GM23338 (cell line): ENCODE data around the gene PRKACA. TPM values are rescaled to one million over a fixed set of nuclear protein-coding genes. Genes with fewer than 3 reads are reported as not detected.

Source experiments
- ATAC-seq: fragments of 200-7000 bp; cut with Tn5 transposase; 3 replicates; pipeline ENCODE4 v1.9.1; 2020
- DNase-seq: peaks from one replicate; pipeline ENCODE4 v3.0.0-alpha.2; 2015; ENCODE audit warnings: low spot score
- H2AFZ ChIP-seq: fragments of 200-600 bp; sonication (generic); 2 replicates; pipeline ENCODE4 v1.8.0; 2016; ENCODE audit warnings: antibody characterized with exemption, mild to moderate bottlenecking, moderate library complexity
- H3F3A ChIP-seq: fragments of 200-600 bp; sonication (generic); replicated peaks from 2 replicates; pipeline ENCODE4 v1.8.0; 2017; ENCODE audit warnings: antibody characterized with exemption, mixed run types, low read depth
- H3K27ac ChIP-seq: fragments of 200-600 bp; sonication (generic); 2 replicates; pipeline ENCODE4 v1.6.1; 2016; ENCODE audit warnings: low read depth
- H3K27me3 ChIP-seq: fragments of 200-600 bp; sonication (generic); 2 replicates; pipeline ENCODE4 v1.8.0; 2016; ENCODE audit warnings: mild to moderate bottlenecking, mixed run types, moderate library complexity; ENCODE audit not compliant: insufficient read depth
- H3K36me3 ChIP-seq: fragments of 200-600 bp; sonication (generic); 2 replicates; pipeline ENCODE4 v1.8.0; 2016; ENCODE audit warnings: mild to moderate bottlenecking; ENCODE audit not compliant: insufficient read depth
- H3K4me1 ChIP-seq: fragments of 200-600 bp; sonication (generic); 2 replicates; pipeline ENCODE4 v1.8.0; 2016; ENCODE audit warnings: mild to moderate bottlenecking, moderate library complexity; ENCODE audit not compliant: insufficient read depth
- H3K4me2 ChIP-seq: fragments of 200-600 bp; sonication (generic); 2 replicates; pipeline ENCODE4 v1.7.1; 2017; ENCODE audit warnings: mixed run types
- H3K4me3 ChIP-seq: fragments of 200-600 bp; sonication (generic); 2 replicates; pipeline ENCODE4 v1.6.1; 2016; ENCODE audit warnings: mixed run types
- H3K79me2 ChIP-seq: fragments of 200-600 bp; sonication (generic); replicated peaks from 2 replicates; pipeline ENCODE4 v1.8.0; 2017; ENCODE audit warnings: mild to moderate bottlenecking; ENCODE audit not compliant: insufficient read depth
- H3K9me2 ChIP-seq: fragments of 200-600 bp; sonication (generic); 2 replicates; pipeline ENCODE4 v1.8.0; 2017; ENCODE audit not compliant: insufficient read depth
- H4K20me1 ChIP-seq: fragments of 200-600 bp; sonication (generic); replicated peaks from 2 replicates; pipeline ENCODE4 v1.8.0; 2017; ENCODE audit warnings: mild to moderate bottlenecking; ENCODE audit not compliant: insufficient read depth
- H3K27ac Mint-ChIP-seq: 2 replicates; pipeline ENCODE4 v1.8.0; 2020; ENCODE audit warnings: inconsistent platforms, mild to moderate bottlenecking, moderate library complexity, mixed read lengths
- H3K27me3 Mint-ChIP-seq: 3 replicates; pipeline ENCODE4 v1.8.0; 2022; ENCODE audit warnings: low read depth, mild to moderate bottlenecking, moderate library complexity, mixed read lengths, inconsistent platforms; ENCODE audit not compliant: insufficient read depth, poor library complexity
- H3K36me3 Mint-ChIP-seq: 3 replicates; pipeline ENCODE4 v1.8.0; 2021; ENCODE audit warnings: low read depth, mild to moderate bottlenecking, inconsistent platforms, moderate library complexity, mixed read lengths
- H3K4me1 Mint-ChIP-seq: 3 replicates; pipeline ENCODE4 v1.8.0; 2020; ENCODE audit warnings: mild to moderate bottlenecking, inconsistent platforms, mixed read lengths
- H3K4me3 Mint-ChIP-seq: 3 replicates; pipeline ENCODE4 v1.8.0; 2021; ENCODE audit warnings: moderate library complexity, mild to moderate bottlenecking, inconsistent platforms, mixed read lengths
- H3K9me3 Mint-ChIP-seq: 3 replicates; pipeline ENCODE4 v1.8.0; 2020; ENCODE audit warnings: moderate library complexity, mild to moderate bottlenecking, inconsistent platforms, mixed read lengths
- CREB1 ChIP-seq: fragments of 250-450 bp; sonication (Bioruptor Pico); IDR thresholded peaks from 2 replicates; pipeline ENCODE4 v1.5.0; 2020; ENCODE audit warnings: low read depth, mild to moderate bottlenecking, moderate library complexity
- EZH2 ChIP-seq: fragments of 200-600 bp; sonication (generic); IDR thresholded peaks from one replicate; pipeline ENCODE4 v1.8.0; 2017; ENCODE audit warnings: antibody characterized with exemption, mild to moderate bottlenecking, low read depth; ENCODE audit not compliant: unreplicated experiment
- EZH2phosphoT487 ChIP-seq: fragments of 200-600 bp; sonication (generic); IDR thresholded peaks from one replicate; pipeline ENCODE4 v1.8.1; 2018; ENCODE audit warnings: antibody characterized with exemption; ENCODE audit not compliant: unreplicated experiment
- JUNB ChIP-seq: IDR thresholded peaks from one replicate; pipeline ENCODE4 v1.6.1; 2016; ENCODE audit warnings: antibody characterized with exemption; ENCODE audit not compliant: unreplicated experiment
- NANOG ChIP-seq: IDR thresholded peaks from 2 replicates; pipeline ENCODE4 v1.6.1; 2016; ENCODE audit warnings: antibody characterized with exemption, borderline replicate concordance
- POLR2AphosphoS5 ChIP-seq: IDR thresholded peaks from 2 replicates; pipeline ENCODE4 v1.6.1; 2016; ENCODE audit warnings: antibody characterized with exemption, low read depth
- STAT1 ChIP-seq: IDR thresholded peaks from one replicate; pipeline ENCODE4 v1.6.1; 2016; ENCODE audit warnings: antibody characterized with exemption; ENCODE audit not compliant: unreplicated experiment
- ZNF114 ChIP-seq: fragments of 250-450 bp; sonication (Bioruptor Pico); IDR thresholded peaks from 2 replicates; pipeline ENCODE4 v1.5.0; 2020; ENCODE audit warnings: mild to moderate bottlenecking, moderate library complexity
- ZNF331 ChIP-seq: fragments of 250-450 bp; sonication (Bioruptor Pico); IDR thresholded peaks from 2 replicates; pipeline ENCODE4 v1.5.0; 2020; ENCODE audit warnings: low read depth, mild to moderate bottlenecking, moderate library complexity
- polyA plus RNA-seq: library from polyadenylated mRNA; unstranded; fragments of >200 nt; fragmentation: Nextera tagmentation; extraction: Ambion mirVana; gene quantifications from 2 replicates; pipeline ENCODE4 v1.2.1, GENCODE V29; 2016
- total RNA-seq: library from RNA; depleted of rRNA; stranded (reverse); fragments of >200 nt; shearing (Covaris generic); gene quantifications from 2 replicates; pipeline ENCODE4 v1.2.3, GENCODE V29; 2014
- TF ChIP-seq, protein P1 (sequence below): fragments of 250-450 bp; sonication (Bioruptor Pico); IDR thresholded peaks from 2 replicates; pipeline ENCODE4 v1.5.0; 2020; ENCODE audit warnings: mild to moderate bottlenecking, moderate library complexity
- TF ChIP-seq, protein P2 (sequence below): IDR thresholded peaks from one replicate; pipeline ENCODE4 v1.6.1; 2018; ENCODE audit warnings: antibody characterized with exemption; ENCODE audit not compliant: unreplicated experiment
- TF ChIP-seq, protein P3 (sequence below): IDR thresholded peaks from 2 replicates; pipeline ENCODE4 v1.6.1; 2016; ENCODE audit warnings: antibody characterized with exemption

PRKACA gene
- total and polyA plus RNA-seq, 2 experiments from 2014 or later, result 13.0 to 31.3 TPM

DNA sequence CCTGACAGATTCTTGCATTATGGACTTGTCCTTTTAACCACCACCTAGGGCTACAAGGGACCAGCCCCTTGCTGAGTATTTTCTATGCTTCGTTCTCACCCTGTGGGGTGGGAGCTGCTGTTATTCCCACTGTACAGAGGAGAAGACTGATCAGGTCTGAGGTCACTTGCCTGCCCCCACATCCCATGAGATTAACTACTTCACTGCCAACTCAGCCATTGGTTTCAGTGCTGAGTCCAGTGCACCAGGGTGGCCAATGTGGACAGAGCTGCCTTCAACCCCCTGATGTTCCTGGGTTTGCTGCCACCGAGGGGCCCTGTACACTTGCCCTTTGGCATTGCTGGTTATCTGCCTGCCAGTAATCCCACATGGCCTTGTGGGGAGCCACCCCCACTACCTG lies 6.9 kb downstream of the PRKACA start:
- H3K36me3 Mint-ChIP-seq, result no peaks in the 10 kb centered on the region
- Histone ChIP-seq H3K4me1 (peaks cover 29% of the 10 kb centered on the region), H3K79me2 (peaks cover 4% of the 10 kb centered on the region; the same call in 1 of the 2 replicates), H3K4me2 (no peak overlapping the region), H3K27me3 (no peaks in the 10 kb centered on the region), H3K4me3 (no peak overlapping the region), H4K20me1 (no peaks in the 10 kb centered on the region; the same call in 1 of the 2 replicates), H3K9me2 (no peaks in the 10 kb centered on the region), H3F3A (peaks cover 15% of the 10 kb centered on the region), H3K36me3 (no peaks in the 10 kb centered on the region), H2AFZ (no peak overlapping the region), H3K27ac (no peak overlapping the region)
- H3K27me3 Mint-ChIP-seq, result peaks cover 4% of the 10 kb centered on the region
- no peaks in the 10 kb centered on the region for H3K9me3 Mint-ChIP-seq
- H3K27ac Mint-ChIP-seq, result no peak overlapping the region; the same call in 1 of the 2 replicates
- TF ChIP-seq POLR2AphosphoS5 (no peak), STAT1 (no peak), ZNF331 (CRISPR knock-in tag) (no peak), EZH2 (no peak), NANOG (no peak), ZNF114 (CRISPR knock-in tag) (no peak), CREB1 (CRISPR knock-in tag) (no peak), JUNB (no peak), EZH2phosphoT487 (no peak)
- TF ChIP-seq, protein P1, sequence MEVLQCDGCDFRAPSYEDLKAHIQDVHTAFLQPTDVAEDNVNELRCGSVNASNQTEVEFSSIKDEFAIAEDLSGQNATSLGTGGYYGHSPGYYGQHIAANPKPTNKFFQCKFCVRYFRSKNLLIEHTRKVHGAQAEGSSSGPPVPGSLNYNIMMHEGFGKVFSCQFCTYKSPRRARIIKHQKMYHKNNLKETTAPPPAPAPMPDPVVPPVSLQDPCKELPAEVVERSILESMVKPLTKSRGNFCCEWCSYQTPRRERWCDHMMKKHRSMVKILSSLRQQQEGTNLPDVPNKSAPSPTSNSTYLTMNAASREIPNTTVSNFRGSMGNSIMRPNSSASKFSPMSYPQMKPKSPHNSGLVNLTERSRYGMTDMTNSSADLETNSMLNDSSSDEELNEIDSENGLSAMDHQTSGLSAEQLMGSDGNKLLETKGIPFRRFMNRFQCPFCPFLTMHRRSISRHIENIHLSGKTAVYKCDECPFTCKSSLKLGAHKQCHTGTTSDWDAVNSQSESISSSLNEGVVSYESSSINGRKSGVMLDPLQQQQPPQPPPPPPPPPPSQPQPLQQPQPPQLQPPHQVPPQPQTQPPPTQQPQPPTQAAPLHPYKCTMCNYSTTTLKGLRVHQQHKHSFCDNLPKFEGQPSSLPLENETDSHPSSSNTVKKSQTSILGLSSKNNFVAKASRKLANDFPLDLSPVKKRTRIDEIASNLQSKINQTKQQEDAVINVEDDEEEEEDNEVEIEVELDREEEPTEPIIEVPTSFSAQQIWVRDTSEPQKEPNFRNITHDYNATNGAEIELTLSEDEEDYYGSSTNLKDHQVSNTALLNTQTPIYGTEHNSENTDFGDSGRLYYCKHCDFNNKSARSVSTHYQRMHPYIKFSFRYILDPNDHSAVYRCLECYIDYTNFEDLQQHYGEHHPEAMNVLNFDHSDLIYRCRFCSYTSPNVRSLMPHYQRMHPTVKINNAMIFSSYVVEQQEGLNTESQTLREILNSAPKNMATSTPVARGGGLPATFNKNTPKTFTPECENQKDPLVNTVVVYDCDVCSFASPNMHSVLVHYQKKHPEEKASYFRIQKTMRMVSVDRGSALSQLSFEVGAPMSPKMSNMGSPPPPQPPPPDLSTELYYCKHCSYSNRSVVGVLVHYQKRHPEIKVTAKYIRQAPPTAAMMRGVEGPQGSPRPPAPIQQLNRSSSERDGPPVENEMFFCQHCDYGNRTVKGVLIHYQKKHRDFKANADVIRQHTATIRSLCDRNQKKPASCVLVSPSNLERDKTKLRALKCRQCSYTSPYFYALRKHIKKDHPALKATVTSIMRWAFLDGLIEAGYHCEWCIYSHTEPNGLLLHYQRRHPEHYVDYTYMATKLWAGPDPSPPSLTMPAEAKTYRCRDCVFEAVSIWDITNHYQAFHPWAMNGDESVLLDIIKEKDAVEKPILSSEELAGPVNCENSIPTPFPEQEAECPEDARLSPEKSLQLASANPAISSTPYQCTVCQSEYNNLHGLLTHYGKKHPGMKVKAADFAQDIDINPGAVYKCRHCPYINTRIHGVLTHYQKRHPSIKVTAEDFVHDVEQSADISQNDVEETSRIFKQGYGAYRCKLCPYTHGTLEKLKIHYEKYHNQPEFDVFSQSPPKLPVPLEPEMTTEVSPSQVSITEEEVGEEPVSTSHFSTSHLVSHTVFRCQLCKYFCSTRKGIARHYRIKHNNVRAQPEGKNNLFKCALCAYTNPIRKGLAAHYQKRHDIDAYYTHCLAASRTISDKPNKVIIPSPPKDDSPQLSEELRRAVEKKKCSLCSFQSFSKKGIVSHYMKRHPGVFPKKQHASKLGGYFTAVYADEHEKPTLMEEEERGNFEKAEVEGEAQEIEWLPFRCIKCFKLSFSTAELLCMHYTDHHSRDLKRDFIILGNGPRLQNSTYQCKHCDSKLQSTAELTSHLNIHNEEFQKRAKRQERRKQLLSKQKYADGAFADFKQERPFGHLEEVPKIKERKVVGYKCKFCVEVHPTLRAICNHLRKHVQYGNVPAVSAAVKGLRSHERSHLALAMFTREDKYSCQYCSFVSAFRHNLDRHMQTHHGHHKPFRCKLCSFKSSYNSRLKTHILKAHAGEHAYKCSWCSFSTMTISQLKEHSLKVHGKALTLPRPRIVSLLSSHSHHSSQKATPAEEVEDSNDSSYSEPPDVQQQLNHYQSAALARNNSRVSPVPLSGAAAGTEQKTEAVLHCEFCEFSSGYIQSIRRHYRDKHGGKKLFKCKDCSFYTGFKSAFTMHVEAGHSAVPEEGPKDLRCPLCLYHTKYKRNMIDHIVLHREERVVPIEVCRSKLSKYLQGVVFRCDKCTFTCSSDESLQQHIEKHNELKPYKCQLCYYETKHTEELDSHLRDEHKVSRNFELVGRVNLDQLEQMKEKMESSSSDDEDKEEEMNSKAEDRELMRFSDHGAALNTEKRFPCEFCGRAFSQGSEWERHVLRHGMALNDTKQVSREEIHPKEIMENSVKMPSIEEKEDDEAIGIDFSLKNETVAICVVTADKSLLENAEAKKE (CRISPR knock-in tag), result no peak
- TF ChIP-seq, protein P2, sequence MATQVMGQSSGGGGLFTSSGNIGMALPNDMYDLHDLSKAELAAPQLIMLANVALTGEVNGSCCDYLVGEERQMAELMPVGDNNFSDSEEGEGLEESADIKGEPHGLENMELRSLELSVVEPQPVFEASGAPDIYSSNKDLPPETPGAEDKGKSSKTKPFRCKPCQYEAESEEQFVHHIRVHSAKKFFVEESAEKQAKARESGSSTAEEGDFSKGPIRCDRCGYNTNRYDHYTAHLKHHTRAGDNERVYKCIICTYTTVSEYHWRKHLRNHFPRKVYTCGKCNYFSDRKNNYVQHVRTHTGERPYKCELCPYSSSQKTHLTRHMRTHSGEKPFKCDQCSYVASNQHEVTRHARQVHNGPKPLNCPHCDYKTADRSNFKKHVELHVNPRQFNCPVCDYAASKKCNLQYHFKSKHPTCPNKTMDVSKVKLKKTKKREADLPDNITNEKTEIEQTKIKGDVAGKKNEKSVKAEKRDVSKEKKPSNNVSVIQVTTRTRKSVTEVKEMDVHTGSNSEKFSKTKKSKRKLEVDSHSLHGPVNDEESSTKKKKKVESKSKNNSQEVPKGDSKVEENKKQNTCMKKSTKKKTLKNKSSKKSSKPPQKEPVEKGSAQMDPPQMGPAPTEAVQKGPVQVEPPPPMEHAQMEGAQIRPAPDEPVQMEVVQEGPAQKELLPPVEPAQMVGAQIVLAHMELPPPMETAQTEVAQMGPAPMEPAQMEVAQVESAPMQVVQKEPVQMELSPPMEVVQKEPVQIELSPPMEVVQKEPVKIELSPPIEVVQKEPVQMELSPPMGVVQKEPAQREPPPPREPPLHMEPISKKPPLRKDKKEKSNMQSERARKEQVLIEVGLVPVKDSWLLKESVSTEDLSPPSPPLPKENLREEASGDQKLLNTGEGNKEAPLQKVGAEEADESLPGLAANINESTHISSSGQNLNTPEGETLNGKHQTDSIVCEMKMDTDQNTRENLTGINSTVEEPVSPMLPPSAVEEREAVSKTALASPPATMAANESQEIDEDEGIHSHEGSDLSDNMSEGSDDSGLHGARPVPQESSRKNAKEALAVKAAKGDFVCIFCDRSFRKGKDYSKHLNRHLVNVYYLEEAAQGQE, result no peak
- TF ChIP-seq, protein P3, sequence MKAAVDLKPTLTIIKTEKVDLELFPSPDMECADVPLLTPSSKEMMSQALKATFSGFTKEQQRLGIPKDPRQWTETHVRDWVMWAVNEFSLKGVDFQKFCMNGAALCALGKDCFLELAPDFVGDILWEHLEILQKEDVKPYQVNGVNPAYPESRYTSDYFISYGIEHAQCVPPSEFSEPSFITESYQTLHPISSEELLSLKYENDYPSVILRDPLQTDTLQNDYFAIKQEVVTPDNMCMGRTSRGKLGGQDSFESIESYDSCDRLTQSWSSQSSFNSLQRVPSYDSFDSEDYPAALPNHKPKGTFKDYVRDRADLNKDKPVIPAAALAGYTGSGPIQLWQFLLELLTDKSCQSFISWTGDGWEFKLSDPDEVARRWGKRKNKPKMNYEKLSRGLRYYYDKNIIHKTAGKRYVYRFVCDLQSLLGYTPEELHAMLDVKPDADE, result no peak
- ATAC-seq, result no peak
- peaks cover 25% of the 10 kb centered on the region for H3K4me1 Mint-ChIP-seq
- no peak for DNase-seq
- no peak overlapping the region for H3K4me3 Mint-ChIP-seq
